Globus pallidus (tissue), 1 donor: ENCODE results near the gene ZBED1.
"Not testable (repeated sequence)": the region's sequence is repeated elsewhere in the genome, so short reads cannot be mapped to it uniquely, and the experiment has no call there.

ENCODE experiments used
- DNase-seq: peaks from one replicate; pipeline ENCODE4 v3.0.0-alpha.2; 2015; ENCODE audit warnings: low spot score

The ZBED1 gene

GRCh38 chrX:2456091-2456490 lies 44.7 kb downstream of the ZBED1 start:
- not testable (repeated sequence) for DNase-seq

GRCh38 chrX:2454620-2455019 lies 46.2 kb downstream of the ZBED1 start:
- not testable (repeated sequence) for DNase-seq

GRCh38 chrX:2452799-2453198 lies 48.0 kb downstream of the ZBED1 start:
- no peak for DNase-seq

- no peak for DNase-seq
Measured at GRCh38 chrX:2452317-2452784, 48.4 kb downstream of the ZBED1 start.

- no peak for DNase-seq
Measured at GRCh38 chrX:2451501-2452316, 49.1 kb downstream of the ZBED1 start.

- no peak for DNase-seq
Measured at GRCh38 chrX:2450681-2451080, 50.1 kb downstream of the ZBED1 start.

GRCh38 chrX:2449135-2449886 lies 51.5 kb downstream of the ZBED1 start:
- no peak for DNase-seq

- DNase-seq, result no peak
Measured at GRCh38 chrX:2447484-2447883, 53.3 kb downstream of the ZBED1 start.

- no peak for DNase-seq
Measured at GRCh38 chrX:2446815-2447214, 54.0 kb downstream of the ZBED1 start.

GRCh38 chrX:2445662-2446623 lies 54.8 kb downstream of the ZBED1 start:
- DNase-seq, result no peak

- no peak for DNase-seq
Measured at GRCh38 chrX:2442694-2443093, 58.1 kb downstream of the ZBED1 start.

GRCh38 chrX:2441466-2441865 lies 59.3 kb downstream of the ZBED1 start:
- DNase-seq, result no peak

- no peak for DNase-seq
Measured at GRCh38 chrX:2439613-2440012, 61.2 kb downstream of the ZBED1 start.
